ENCODE results near the gene FAM149A. TPM values are rescaled to one million over a fixed set of nuclear protein-coding genes. Genes with fewer than 3 reads are reported as not detected.

The FAM149A gene
- polyA plus RNA-seq, 3 donors, result not detected

GRCh38 chr4:186168750-186169149 is 64.2 kb downstream of the FAM149A start:
- Histone ChIP-seq H3K79me2 (ENCODE audit: insufficient read depth, low read length) (no peaks in the 10 kb centered on the region), H3K4me3 (replicated peaks in 1 of 3; ENCODE audit: low read depth in 2 of 3, low read length in 3 of 3) (no peak overlapping the region), H3K36me3 (replicated peaks in 1 of 2; ENCODE audit: control insufficient read depth in 1 of 2, insufficient read depth in 2 of 2, low read length in 2 of 2) (no peaks in the 10 kb centered on the region), H3K9me3 (replicated peaks in 1 of 2; ENCODE audit: control insufficient read depth in 1 of 2, insufficient read depth in 1 of 2, low read length in 2 of 2) (no peaks in the 10 kb centered on the region), H4K20me1 (ENCODE audit: insufficient read depth, low read length) (no peaks in the 10 kb centered on the region), H3K9ac (ENCODE audit: insufficient read depth, low read length, poor library complexity, severe bottlenecking) (no peak overlapping the region), H3K27ac (ENCODE audit: low read depth in 1 of 2, low read length in 2 of 2) (no peak overlapping the region), H3K27me3 (ENCODE audit: control insufficient read depth in 2 of 2, insufficient read depth in 2 of 2, low read length in 2 of 2) (no peaks in the 10 kb centered on the region), H2AFZ (ENCODE audit: insufficient read depth, low read depth, low read length, poor library complexity, severe bottlenecking) (no peak overlapping the region), H3K4me1 (ENCODE audit: control insufficient read depth in 1 of 2, insufficient read depth in 2 of 2, low read length in 2 of 2) (no peaks in the 10 kb centered on the region), H3K4me2 (replicated peaks; ENCODE audit: extremely low read depth, low read length, poor library complexity, severe bottlenecking) (no peak overlapping the region)
- intact Hi-C loops (cut with micrococcal nuclease), result no loop called here
- Mint-ChIP-seq H3K4me1 (no peaks in the 10 kb centered on the region), H3K9me3 (peaks cover 0 to 2% (median 0%) of the 10 kb centered on the region in 7 donors), H3K36me3 (no peaks in the 10 kb centered on the region), H3K27ac (no peak overlapping the region), H3K4me3 (no peak overlapping the region), H3K27me3 (ENCODE audit: low read depth in 3 of 3) (peaks cover 1 to 9% (median 3%) of the 10 kb centered on the region in 3 donors)
- TF ChIP-seq CTCF (IDR thresholded peaks at IDR 0.05), result no peak
- 99% methylated on average over 5 of the region's 9 CpGs for WGBS (ENCODE audit: insufficient coverage)
- no peak for DNase-seq

GRCh38 chr4:186169333-186169944 is 64.9 kb downstream of the FAM149A start:
- intact Hi-C loops (cut with micrococcal nuclease), result no loop called here
- H3K27ac Mint-ChIP-seq, result no peak overlapping the region
- H3K4me3 Mint-ChIP-seq, result no peak overlapping the region
- H3K79me2 ChIP-seq (ENCODE audit: insufficient read depth, low read length), result no peaks in the 10 kb centered on the region
- H3K27me3 ChIP-seq (ENCODE audit: control insufficient read depth in 2 of 2, insufficient read depth in 2 of 2, low read length in 2 of 2), result no peaks in the 10 kb centered on the region
- H4K20me1 ChIP-seq (ENCODE audit: insufficient read depth, low read length), result no peaks in the 10 kb centered on the region
- no peaks in the 10 kb centered on the region for H3K4me1 Mint-ChIP-seq
- no peak for TF ChIP-seq CTCF (IDR thresholded peaks at IDR 0.05)
- H3K4me3 ChIP-seq (replicated peaks in 1 of 3; ENCODE audit: low read depth in 2 of 3, low read length in 3 of 3), result no peak overlapping the region
- no peaks in the 10 kb centered on the region for H3K36me3 ChIP-seq (replicated peaks in 1 of 2; ENCODE audit: control insufficient read depth in 1 of 2, insufficient read depth in 2 of 2, low read length in 2 of 2)
- H3K4me2 ChIP-seq (replicated peaks; ENCODE audit: extremely low read depth, low read length, poor library complexity, severe bottlenecking), result no peak overlapping the region
- no peak overlapping the region for H2AFZ ChIP-seq (ENCODE audit: insufficient read depth, low read depth, low read length, poor library complexity, severe bottlenecking)
- WGBS (ENCODE audit: insufficient coverage), result 92% methylated on average over 14 of the region's 18 CpGs
- H3K27ac ChIP-seq (ENCODE audit: low read depth in 1 of 2, low read length in 2 of 2), result no peak overlapping the region
- H3K27me3 Mint-ChIP-seq (ENCODE audit: low read depth in 3 of 3), result peaks cover 1 to 10% (median 2%) of the 10 kb centered on the region in 3 donors
- H3K9ac ChIP-seq (ENCODE audit: insufficient read depth, low read length, poor library complexity, severe bottlenecking), result no peak overlapping the region
- no peaks in the 10 kb centered on the region for H3K4me1 ChIP-seq (ENCODE audit: control insufficient read depth in 1 of 2, insufficient read depth in 2 of 2, low read length in 2 of 2)
- no peak for DNase-seq
- no peaks in the 10 kb centered on the region for H3K9me3 ChIP-seq (replicated peaks in 1 of 2; ENCODE audit: control insufficient read depth in 1 of 2, insufficient read depth in 1 of 2, low read length in 2 of 2)
- H3K36me3 Mint-ChIP-seq, result no peaks in the 10 kb centered on the region
- peaks cover 0 to 2% (median 0%) of the 10 kb centered on the region in 7 donors for H3K9me3 Mint-ChIP-seq
